Skeletal muscle tissue (tissue), 4 donors: ENCODE results near the gene PSMG4. TPM values are rescaled to one million over a fixed set of nuclear protein-coding genes. Genes with fewer than 3 reads are reported as not detected.

Experiments
- H3K27ac ChIP-seq: one replicate; pipeline ENCODE4 v1.7.0; 2013; ENCODE audit warnings: mild to moderate bottlenecking, low read depth, low read length, inconsistent platforms
- H3K27me3 ChIP-seq, 3 donors: one replicate each; pipeline ENCODE4 v1.7.0; 2013; ENCODE audit warnings: low read length in 3 of 3; ENCODE audit not compliant: control insufficient read depth in 3 of 3, insufficient read depth in 3 of 3
- H3K36me3 ChIP-seq, 3 donors: one replicate each; pipeline ENCODE4 v1.7.0; 2013; ENCODE audit warnings: low read length in 3 of 3; ENCODE audit not compliant: control insufficient read depth in 3 of 3, insufficient read depth in 3 of 3
- H3K4me1 ChIP-seq, 3 donors: one replicate each; pipeline ENCODE4 v1.7.0; 2013; ENCODE audit warnings: low read length in 3 of 3, mild to moderate bottlenecking in 3 of 3; ENCODE audit not compliant: control insufficient read depth in 3 of 3, insufficient read depth in 3 of 3
- H3K4me3 ChIP-seq, 3 donors: one replicate each; pipeline ENCODE4 v1.7.0; 2013; ENCODE audit warnings: low read length in 3 of 3
- H3K9ac ChIP-seq, 3 donors: one replicate each; pipeline ENCODE4 v1.7.0; 2013; ENCODE audit warnings: low read length in 3 of 3, mild to moderate bottlenecking in 3 of 3, moderate library complexity in 2 of 3, low read depth in 1 of 3
- H3K9me3 ChIP-seq, 3 donors: one replicate each; pipeline ENCODE4 v1.7.0; 2013; ENCODE audit warnings: low read length in 3 of 3; ENCODE audit not compliant: control insufficient read depth in 3 of 3
- total RNA-seq: library from RNA; depleted of rRNA; stranded (reverse); fragments of >200 nt; gene quantifications from one replicate; pipeline ENCODE4 v1.2.3, GENCODE V29; 2014
- donor health status: Osteomylitis.

Gene PSMG4
- total RNA-seq, 1 donor from 2014 or later = 16.7 TPM

GRCh38 chr6:3301506-3301905, 42.8 kb downstream of the PSMG4 start:
- Histone ChIP-seq H3K27me3 (peaks cover 0 to 2% (median 0%) of the 10 kb centered on the region in 3 donors), H3K4me1 (peaks cover 0 to 5% (median 2%) of the 10 kb centered on the region in 3 donors), H3K9ac (no peak overlapping the region), H3K9me3 (no peaks in the 10 kb centered on the region), H3K27ac (no peak overlapping the region), H3K36me3 (peaks cover 0 to 6% (median 4%) of the 10 kb centered on the region in 3 donors), H3K4me3 (no peak overlapping the region)

- no peak overlapping the region for H3K9ac ChIP-seq
Measured at GRCh38 chr6:3303795-3304411, 45.2 kb downstream of the PSMG4 start.

GRCh38 chr6:3304500-3305215, 45.9 kb downstream of the PSMG4 start:
- Histone ChIP-seq H3K9ac (no peak overlapping the region), H3K9me3 (no peaks in the 10 kb centered on the region), H3K4me3 (no peak overlapping the region), H3K27ac (no peak overlapping the region), H3K36me3 (peaks cover 0 to 6% (median 0%) of the 10 kb centered on the region in 3 donors), H3K4me1 (peaks cover 0 to 5% (median 4%) of the 10 kb centered on the region in 3 donors), H3K27me3 (no peaks in the 10 kb centered on the region)

More at GRCh38 chr6:3303795-3304411, 45.2 kb downstream of the PSMG4 start:
- H3K4me3 ChIP-seq = no peak overlapping the region
- H3K27me3 ChIP-seq = no peaks in the 10 kb centered on the region
- H3K4me1 ChIP-seq = no peaks in the 10 kb centered on the region
- H3K27ac ChIP-seq = no peak overlapping the region
- peaks cover 0 to 6% (median 0%) of the 10 kb centered on the region in 3 donors for H3K36me3 ChIP-seq
- no peaks in the 10 kb centered on the region for H3K9me3 ChIP-seq

GRCh38 chr6:3305216-3305565, 46.4 kb downstream of the PSMG4 start:
- no peak overlapping the region for H3K27ac ChIP-seq
- H3K36me3 ChIP-seq = peaks cover 0 to 6% (median 0%) of the 10 kb centered on the region in 3 donors
- no peak overlapping the region for H3K9ac ChIP-seq
- no peaks in the 10 kb centered on the region for H3K27me3 ChIP-seq
- no peaks in the 10 kb centered on the region for H3K9me3 ChIP-seq
- H3K4me1 ChIP-seq = peaks cover 3 to 10% (median 9%) of the 10 kb centered on the region in 3 donors
- no peak overlapping the region for H3K4me3 ChIP-seq

GRCh38 chr6:3305831-3306230, 47.1 kb downstream of the PSMG4 start:
- H3K9ac ChIP-seq = no peak overlapping the region
- H3K4me1 ChIP-seq = peaks cover 8 to 16% (median 15%) of the 10 kb centered on the region in 3 donors
- no peaks in the 10 kb centered on the region for H3K27me3 ChIP-seq
- H3K4me3 ChIP-seq = no peak overlapping the region
- H3K27ac ChIP-seq = no peak overlapping the region
- H3K9me3 ChIP-seq = no peaks in the 10 kb centered on the region
- H3K36me3 ChIP-seq = peaks cover 0 to 6% (median 0%) of the 10 kb centered on the region in 3 donors

GRCh38 chr6:3306848-3307247, 48.1 kb downstream of the PSMG4 start:
- H3K4me1 ChIP-seq = peaks cover 11 to 19% (median 18%) of the 10 kb centered on the region in 3 donors
- no peak overlapping the region for H3K27ac ChIP-seq
- no peaks in the 10 kb centered on the region for H3K9me3 ChIP-seq

GRCh38 chr6:3307436-3307835, 48.7 kb downstream of the PSMG4 start:
- H3K9me3 ChIP-seq = no peaks in the 10 kb centered on the region
- no peak overlapping the region for H3K9ac ChIP-seq
- peaks cover 14 to 20% (median 19%) of the 10 kb centered on the region in 3 donors for H3K4me1 ChIP-seq
- no peak overlapping the region for H3K27ac ChIP-seq
- H3K36me3 ChIP-seq = peaks cover 0 to 6% (median 0%) of the 10 kb centered on the region in 3 donors
- H3K27me3 ChIP-seq = no peaks in the 10 kb centered on the region
- H3K4me3 ChIP-seq = no peak overlapping the region

More at GRCh38 chr6:3306848-3307247, 48.1 kb downstream of the PSMG4 start:
- H3K9ac ChIP-seq = no peak overlapping the region
- H3K4me3 ChIP-seq = no peak overlapping the region
- H3K36me3 ChIP-seq = peaks cover 0 to 6% (median 0%) of the 10 kb centered on the region in 3 donors
- no peaks in the 10 kb centered on the region for H3K27me3 ChIP-seq

GRCh38 chr6:3308106-3308505, 49.4 kb downstream of the PSMG4 start:
- no peak overlapping the region for H3K27ac ChIP-seq
- H3K4me1 ChIP-seq = peaks cover 16 to 23% (median 19%) of the 10 kb centered on the region in 3 donors
- H3K4me3 ChIP-seq = no peak overlapping the region
- H3K27me3 ChIP-seq = no peaks in the 10 kb centered on the region
- no peaks in the 10 kb centered on the region for H3K9me3 ChIP-seq
- no peak overlapping the region for H3K9ac ChIP-seq
- H3K36me3 ChIP-seq = peaks cover 0 to 6% (median 0%) of the 10 kb centered on the region in 3 donors

- H3K27ac ChIP-seq = no peak overlapping the region
- no peaks in the 10 kb centered on the region for H3K27me3 ChIP-seq
- no peak overlapping the region for H3K4me3 ChIP-seq
- H3K9me3 ChIP-seq = no peaks in the 10 kb centered on the region
- peaks cover 16 to 23% (median 19%) of the 10 kb centered on the region in 3 donors for H3K4me1 ChIP-seq
- H3K9ac ChIP-seq = no peak overlapping the region
- H3K36me3 ChIP-seq = peaks cover 0 to 6% (median 0%) of the 10 kb centered on the region in 3 donors
Measured at GRCh38 chr6:3309391-3310050, 50.8 kb downstream of the PSMG4 start.

GRCh38 chr6:3310051-3310448, 51.3 kb downstream of the PSMG4 start:
- H3K4me3 ChIP-seq = no peak overlapping the region
- H3K27ac ChIP-seq = no peak overlapping the region

More at GRCh38 chr6:3310051-3310448, 51.3 kb downstream of the PSMG4 start:
- Histone ChIP-seq H3K36me3 (peaks cover 0 to 2% (median under 1%) of the 10 kb centered on the region in 3 donors), H3K9ac (no peak overlapping the region), H3K9me3 (no peaks in the 10 kb centered on the region), H3K4me1 (peaks cover 16 to 23% (median 19%) of the 10 kb centered on the region in 3 donors), H3K27me3 (no peaks in the 10 kb centered on the region)
